HG02610 (cell line): Measurements from ENCODE around the gene CCDC86.

Experiments
- ATAC-seq: cut with Tn5 transposase; IDR thresholded peaks from one replicate; pipeline ENCODE4 v1.9.1; 2021; ENCODE audit warnings: mild to moderate bottlenecking, moderate library complexity; ENCODE audit not compliant: unreplicated experiment

The CCDC86 gene

DNA sequence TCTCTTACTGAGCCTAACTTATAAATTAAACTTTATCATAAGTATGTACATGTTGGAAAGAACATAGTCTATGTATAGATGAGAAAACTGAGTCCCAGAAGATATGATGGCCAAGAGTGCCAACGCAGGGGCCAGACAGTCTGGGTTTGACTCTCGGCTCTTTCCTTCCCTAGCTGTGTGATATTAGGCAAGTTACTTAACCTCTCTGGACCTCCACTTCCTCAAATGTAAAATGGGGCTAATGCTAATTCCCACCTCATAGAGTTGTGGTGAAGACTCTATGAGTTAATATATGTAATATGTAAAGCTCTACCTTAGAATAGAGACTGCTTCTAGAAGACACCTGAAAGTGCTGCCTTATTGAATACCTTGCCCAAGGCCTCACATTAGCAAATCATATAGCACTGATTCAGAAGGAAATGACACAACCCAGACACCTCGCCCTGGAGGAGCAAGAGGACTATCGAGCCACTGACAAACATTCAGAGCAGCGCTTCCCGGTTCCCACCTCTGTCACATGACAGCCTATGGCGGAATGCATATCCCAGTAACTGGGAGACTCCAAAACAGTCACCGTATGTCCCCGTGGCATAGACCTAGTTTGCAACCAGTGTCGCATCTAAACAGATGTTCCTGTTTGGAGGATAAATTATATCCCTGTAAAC is 11.3 kb upstream of the CCDC86 start:
- peak; percentile 41 for ATAC-seq

DNA sequence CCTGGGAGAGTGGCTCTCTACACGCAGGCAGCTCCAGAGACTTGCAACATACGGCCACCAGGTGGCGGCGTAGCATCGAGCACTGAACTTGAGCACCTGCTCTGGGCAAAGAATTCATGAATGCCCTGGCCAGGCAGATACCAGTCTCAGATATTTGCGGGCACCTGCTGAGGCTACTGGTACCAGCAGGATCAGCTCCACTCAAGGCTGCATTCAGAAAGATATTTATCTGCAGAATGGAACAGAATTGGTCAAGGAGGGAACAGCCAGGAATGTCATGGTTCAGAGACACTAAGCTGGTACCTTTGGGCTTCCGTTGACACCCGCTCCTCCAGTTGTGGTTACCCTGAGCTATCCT is 10.8 kb upstream of the CCDC86 start:
- peak; percentile 58 for ATAC-seq

DNA sequence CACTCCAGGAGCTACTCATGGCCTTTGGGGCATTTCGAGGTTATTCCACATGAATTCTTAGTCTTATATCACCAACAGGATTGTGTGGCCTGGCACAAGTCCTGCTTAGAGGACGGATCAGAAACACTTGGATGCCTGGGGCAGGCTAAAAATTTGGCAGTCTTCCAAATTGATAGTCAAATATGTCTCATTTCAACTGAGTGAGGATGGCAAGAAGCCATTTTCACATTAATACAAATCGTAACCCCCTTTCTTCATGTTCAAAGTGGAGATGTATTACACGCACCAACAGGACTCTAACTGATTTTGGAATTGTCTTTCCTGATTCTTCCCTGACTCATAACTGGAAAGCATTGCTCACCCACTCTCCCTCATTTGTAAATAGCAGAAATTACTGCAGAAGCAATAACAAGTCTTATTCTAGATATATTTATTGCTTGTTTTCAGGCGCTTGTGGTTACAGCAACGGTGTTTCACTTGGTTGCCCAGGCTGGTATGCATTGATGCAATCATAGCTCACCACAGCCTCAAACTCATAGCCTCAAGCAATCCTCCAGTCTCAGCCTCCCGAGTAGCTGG is 10.3 kb upstream of the CCDC86 start:
- ATAC-seq = no peak

GRCh38 chr11:60834742-60835533 is 7.0 kb upstream of the CCDC86 start:
- no peak for ATAC-seq

DNA sequence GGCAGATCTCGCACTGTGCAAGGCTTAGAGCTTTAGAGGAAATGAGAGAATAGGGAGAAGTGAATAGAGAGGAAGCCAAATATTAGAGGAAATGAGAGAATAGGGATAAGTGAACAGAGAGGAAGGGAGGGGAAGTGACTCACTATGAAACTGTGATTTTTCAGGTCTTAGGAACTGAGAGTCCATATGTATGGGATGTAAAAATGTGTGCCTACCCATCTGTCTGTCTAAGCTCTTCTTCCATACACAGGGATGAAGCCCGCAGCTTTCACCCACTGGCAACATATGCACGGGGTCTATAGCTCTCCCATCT is 6.4 kb upstream of the CCDC86 start:
- no peak for ATAC-seq

- ATAC-seq = no peak
Measured at GRCh38 chr11:60836866-60837515, 4.9 kb upstream of the CCDC86 start.

GRCh38 chr11:60838132-60838531 is 3.8 kb upstream of the CCDC86 start:
- no peak for ATAC-seq

GRCh38 chr11:60840470-60841430 is 1.2 kb upstream of the CCDC86 start:
- ATAC-seq = no peak

- ATAC-seq = no peak
Measured at GRCh38 chr11:60842668-60843600, 1.0 kb downstream of the CCDC86 start.

GRCh38 chr11:60844045-60844869 is 2.3 kb downstream of the CCDC86 start:
- ATAC-seq = no peak

DNA sequence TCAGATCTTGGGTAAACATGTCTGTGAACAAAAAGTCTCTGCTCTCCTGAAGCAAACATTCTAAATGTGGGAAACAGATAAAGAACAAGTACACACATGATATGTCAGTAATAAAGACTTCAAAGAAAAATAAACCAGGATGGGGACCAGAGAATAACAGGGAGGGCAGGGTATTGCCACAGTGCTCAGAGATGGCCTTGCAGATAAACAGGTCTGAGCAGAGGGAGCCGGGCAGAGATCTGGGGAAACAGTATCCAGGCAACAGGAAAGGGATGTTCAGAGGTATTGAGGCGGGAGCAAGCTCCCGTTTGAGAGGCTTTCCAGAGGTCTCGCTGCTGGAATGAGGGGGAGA is 2.9 kb downstream of the CCDC86 start:
- no peak for ATAC-seq

- ATAC-seq = no peak
Measured at GRCh38 chr11:60845338-60845737, 3.4 kb downstream of the CCDC86 start.

GRCh38 chr11:60847281-60847680 is 5.4 kb downstream of the CCDC86 start:
- no peak for ATAC-seq

DNA sequence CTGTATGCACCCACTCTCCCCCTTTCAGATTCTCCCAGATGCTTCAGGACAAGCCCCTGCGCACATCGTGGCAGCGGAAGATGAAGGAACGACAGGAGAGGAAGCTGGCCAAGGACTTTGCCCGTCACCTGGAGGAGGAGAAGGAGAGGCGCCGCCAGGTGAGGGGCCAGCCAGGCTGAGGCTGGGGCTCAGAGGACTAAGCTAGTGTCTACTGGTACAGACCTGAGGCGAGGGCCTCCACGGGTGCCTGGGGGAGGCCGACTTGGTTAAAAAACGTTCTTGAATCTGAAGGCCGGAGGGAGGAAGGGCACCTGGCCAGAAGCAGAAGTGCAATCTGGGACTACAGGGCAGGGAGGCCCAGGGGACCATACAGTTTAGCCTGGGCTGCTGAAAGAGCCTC is 6.0 kb downstream of the CCDC86 start:
- no peak for ATAC-seq

DNA sequence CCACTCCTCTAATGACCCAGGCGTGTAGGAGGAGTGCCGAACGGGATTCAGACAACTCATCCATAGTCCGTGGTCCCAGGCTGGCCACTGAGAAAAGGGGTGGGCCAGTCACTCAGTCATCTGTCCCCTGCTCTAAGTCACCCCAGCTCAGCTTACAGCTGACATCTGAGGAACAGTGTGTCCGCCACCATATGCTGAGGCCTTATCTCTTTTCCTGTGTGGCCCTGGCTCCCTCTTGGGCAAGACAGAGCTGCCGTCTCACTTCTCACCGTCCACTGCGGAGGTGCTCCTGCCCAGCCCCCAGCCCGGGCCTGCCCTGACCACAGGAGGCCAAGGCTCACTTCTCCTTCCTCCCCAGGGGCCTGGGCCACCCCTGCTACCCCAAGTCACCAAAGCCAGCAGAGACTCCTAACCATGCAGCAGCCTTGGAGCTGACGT is 6.8 kb downstream of the CCDC86 start:
- ATAC-seq = no peak

DNA sequence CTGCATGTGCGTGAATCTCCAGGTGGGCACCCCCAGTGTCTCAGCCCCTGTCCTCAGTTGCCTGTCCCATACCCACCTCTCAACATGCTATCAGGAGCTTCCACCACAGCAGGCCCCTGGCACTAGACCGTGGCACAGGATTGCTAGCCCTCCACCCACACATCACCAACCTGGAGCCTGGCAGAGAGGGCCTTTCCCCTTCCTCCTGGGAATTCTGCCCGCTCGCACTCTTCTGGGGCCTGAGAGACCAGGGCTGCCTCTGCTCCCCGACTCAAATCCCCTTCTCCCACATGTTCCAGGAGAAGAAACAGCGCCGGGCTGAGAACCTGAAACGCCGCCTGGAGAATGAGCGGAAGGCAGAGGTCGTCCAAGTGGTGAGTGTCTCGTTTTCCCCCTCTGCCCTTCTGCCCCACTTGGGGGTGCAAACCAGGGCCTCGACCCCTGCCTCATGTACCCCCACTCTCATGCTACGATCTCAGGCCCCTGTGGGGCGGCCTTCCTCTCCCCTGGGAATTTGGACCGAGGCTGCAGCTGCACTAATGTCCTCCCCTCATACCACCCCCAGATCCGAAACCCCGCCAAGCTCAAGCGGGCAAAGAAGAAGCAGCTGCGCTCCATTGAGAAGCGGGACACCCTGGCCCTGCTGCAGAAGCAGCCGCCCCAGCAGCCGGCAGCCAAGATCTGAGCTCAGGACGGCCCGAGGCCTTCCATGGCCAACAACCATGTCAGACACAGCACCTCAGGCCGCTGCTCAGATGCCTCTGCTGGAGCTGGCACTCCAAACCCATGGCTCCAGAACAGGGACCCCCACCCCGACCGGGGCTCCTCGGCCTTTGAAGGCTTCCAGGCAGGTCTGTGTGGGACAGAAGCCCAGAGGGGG is 8.0 kb downstream of the CCDC86 start:
- ATAC-seq = no peak

- no peak for ATAC-seq
Measured at GRCh38 chr11:60851327-60852104, 9.6 kb downstream of the CCDC86 start.
